Nephron (organoid): ENCODE results near the gene C1QL1.

Source experiments
- H3K27ac Mint-ChIP-seq, 3 experiments: 2 replicates each; pipeline ENCODE4 v1.8.0; 2020; ENCODE audit warnings: mixed read lengths in 3 of 3, mild to moderate bottlenecking in 2 of 3, moderate library complexity in 1 of 3
- H3K27me3 Mint-ChIP-seq: 2 replicates; pipeline ENCODE4 v1.8.0; 2021; ENCODE audit warnings: low read depth, mild to moderate bottlenecking, moderate library complexity, mixed read lengths
- H3K36me3 Mint-ChIP-seq: 2 replicates; pipeline ENCODE4 v1.8.0; 2020; ENCODE audit warnings: low read depth, mixed read lengths
- H3K4me1 Mint-ChIP-seq: 2 replicates; pipeline ENCODE4 v1.8.0; 2020; ENCODE audit warnings: mixed read lengths
- H3K4me3 Mint-ChIP-seq, 3 experiments: 2 replicates each; pipeline ENCODE4 v1.8.0; 2020; ENCODE audit warnings: mild to moderate bottlenecking in 3 of 3, mixed read lengths in 3 of 3, moderate library complexity in 2 of 3
- H3K9me3 Mint-ChIP-seq: 2 replicates; pipeline ENCODE4 v1.8.0; 2020; ENCODE audit warnings: mixed read lengths
- TF ChIP-seq, protein P1 (sequence below), 3 experiments: fragments of 200-600 bp; sonication (generic); IDR thresholded peaks; one replicate each; pipeline ENCODE4 v1.5.0; 2021; ENCODE audit warnings: antibody characterized with exemption in 3 of 3; ENCODE audit not compliant: unreplicated experiment in 3 of 3

Gene C1QL1

GRCh38 chr17:45003877-45004276, 35.8 kb upstream of the C1QL1 start:
- H3K9me3 Mint-ChIP-seq = peaks cover 6% of the 10 kb centered on the region
- H3K4me1 Mint-ChIP-seq = peaks cover 16% of the 10 kb centered on the region
- H3K27me3 Mint-ChIP-seq = peaks cover 18% of the 10 kb centered on the region

GRCh38 chr17:45001310-45001709, 33.2 kb upstream of the C1QL1 start:
- TF ChIP-seq, protein P1, sequence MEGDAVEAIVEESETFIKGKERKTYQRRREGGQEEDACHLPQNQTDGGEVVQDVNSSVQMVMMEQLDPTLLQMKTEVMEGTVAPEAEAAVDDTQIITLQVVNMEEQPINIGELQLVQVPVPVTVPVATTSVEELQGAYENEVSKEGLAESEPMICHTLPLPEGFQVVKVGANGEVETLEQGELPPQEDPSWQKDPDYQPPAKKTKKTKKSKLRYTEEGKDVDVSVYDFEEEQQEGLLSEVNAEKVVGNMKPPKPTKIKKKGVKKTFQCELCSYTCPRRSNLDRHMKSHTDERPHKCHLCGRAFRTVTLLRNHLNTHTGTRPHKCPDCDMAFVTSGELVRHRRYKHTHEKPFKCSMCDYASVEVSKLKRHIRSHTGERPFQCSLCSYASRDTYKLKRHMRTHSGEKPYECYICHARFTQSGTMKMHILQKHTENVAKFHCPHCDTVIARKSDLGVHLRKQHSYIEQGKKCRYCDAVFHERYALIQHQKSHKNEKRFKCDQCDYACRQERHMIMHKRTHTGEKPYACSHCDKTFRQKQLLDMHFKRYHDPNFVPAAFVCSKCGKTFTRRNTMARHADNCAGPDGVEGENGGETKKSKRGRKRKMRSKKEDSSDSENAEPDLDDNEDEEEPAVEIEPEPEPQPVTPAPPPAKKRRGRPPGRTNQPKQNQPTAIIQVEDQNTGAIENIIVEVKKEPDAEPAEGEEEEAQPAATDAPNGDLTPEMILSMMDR (IDR thresholded peaks at IDR 0.05; ENCODE audit: unreplicated experiment in 3 of 3) = no peak
- peaks cover 8% of the 10 kb centered on the region for H3K9me3 Mint-ChIP-seq
- no peaks in the 10 kb centered on the region for H3K36me3 Mint-ChIP-seq
- H3K27me3 Mint-ChIP-seq = peaks cover 11% of the 10 kb centered on the region
- no peak overlapping the region for H3K27ac Mint-ChIP-seq
- H3K4me1 Mint-ChIP-seq = peaks cover 21% of the 10 kb centered on the region
- H3K4me3 Mint-ChIP-seq = no peak overlapping the region

More at GRCh38 chr17:45003877-45004276, 35.8 kb upstream of the C1QL1 start:
- no peak overlapping the region for H3K27ac Mint-ChIP-seq
- H3K36me3 Mint-ChIP-seq = no peaks in the 10 kb centered on the region
- H3K4me3 Mint-ChIP-seq = no peak overlapping the region
- TF ChIP-seq, protein P1 (IDR thresholded peaks at IDR 0.05; ENCODE audit: unreplicated experiment in 3 of 3) = no peak

GRCh38 chr17:44999433-44999832, 31.3 kb upstream of the C1QL1 start:
- H3K27me3 Mint-ChIP-seq = peaks cover 10% of the 10 kb centered on the region
- H3K36me3 Mint-ChIP-seq = no peaks in the 10 kb centered on the region
- TF ChIP-seq, protein P1 (IDR thresholded peaks at IDR 0.05; ENCODE audit: unreplicated experiment in 3 of 3) = no peak
- no peak overlapping the region for H3K4me3 Mint-ChIP-seq
- peaks cover 8% of the 10 kb centered on the region for H3K9me3 Mint-ChIP-seq
- no peak overlapping the region for H3K27ac Mint-ChIP-seq
- H3K4me1 Mint-ChIP-seq = peaks cover 30% of the 10 kb centered on the region

- H3K9me3 Mint-ChIP-seq = peaks cover 8% of the 10 kb centered on the region
- H3K27ac Mint-ChIP-seq = no peak overlapping the region
- H3K4me1 Mint-ChIP-seq = peaks cover 33% of the 10 kb centered on the region
- H3K36me3 Mint-ChIP-seq = no peaks in the 10 kb centered on the region
- no peak overlapping the region for H3K4me3 Mint-ChIP-seq
- TF ChIP-seq, protein P1 (IDR thresholded peaks at IDR 0.05; ENCODE audit: unreplicated experiment in 3 of 3) = no peak
- H3K27me3 Mint-ChIP-seq = peaks cover 12% of the 10 kb centered on the region
These were observed 30.5 kb upstream of the C1QL1 start for GRCh38 chr17:44998646-44999045.

DNA sequence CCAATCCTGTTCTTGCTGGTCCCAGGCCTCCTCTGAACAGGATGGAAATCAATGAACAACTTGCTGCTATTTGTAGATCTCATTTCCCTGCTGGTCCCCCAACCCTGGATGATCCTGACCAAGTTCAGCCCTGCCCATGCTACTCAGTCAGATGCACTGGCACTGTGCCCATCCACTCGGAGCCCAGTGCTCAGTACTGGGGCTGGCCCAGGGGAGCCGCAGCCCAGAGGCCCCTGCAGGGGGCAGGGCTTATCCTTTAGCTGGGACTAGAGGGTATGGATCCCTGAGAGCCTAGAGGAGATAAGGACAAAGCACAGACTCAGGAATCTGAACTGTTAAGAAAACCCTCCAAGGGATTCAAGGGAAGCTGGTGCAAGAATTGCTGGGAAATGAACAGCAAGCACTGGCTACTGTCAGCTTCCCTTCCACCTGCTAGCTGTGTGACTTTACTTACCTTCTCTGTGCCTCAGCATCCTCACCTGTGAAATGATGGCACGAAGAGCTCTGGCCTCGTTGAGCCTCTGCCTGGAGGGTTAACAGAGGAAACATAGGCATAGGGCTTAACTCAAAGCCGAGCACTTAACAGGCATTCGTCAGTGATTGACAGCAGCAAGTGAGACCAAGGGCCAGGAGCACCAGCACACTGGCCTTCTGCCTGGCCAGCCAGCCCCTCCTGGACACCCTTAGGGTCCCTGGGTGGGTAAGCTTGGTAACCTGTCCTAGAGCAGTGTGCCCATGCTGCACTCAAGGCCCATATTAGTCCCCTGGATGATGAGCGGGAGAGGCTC, 29.8 kb upstream of the C1QL1 start:
- Mint-ChIP-seq H3K27ac (peak overlapping the region in 2 of 3 experiments; percentile 33 to 76), H3K36me3 (no peaks in the 10 kb centered on the region), H3K4me3 (peak overlapping the region in 1 of 3 experiments; percentile 21), H3K9me3 (peaks cover 8% of the 10 kb centered on the region), H3K27me3 (peaks cover 12% of the 10 kb centered on the region), H3K4me1 (peaks cover 33% of the 10 kb centered on the region)
- TF ChIP-seq, protein P1 (IDR thresholded peaks at IDR 0.05; ENCODE audit: unreplicated experiment in 3 of 3) = no peak

GRCh38 chr17:44996304-44996703, 28.2 kb upstream of the C1QL1 start:
- H3K4me1 Mint-ChIP-seq = peaks cover 43% of the 10 kb centered on the region
- H3K36me3 Mint-ChIP-seq = no peaks in the 10 kb centered on the region
- H3K9me3 Mint-ChIP-seq = peaks cover 8% of the 10 kb centered on the region
- peaks cover 7% of the 10 kb centered on the region for H3K27me3 Mint-ChIP-seq
- peak overlapping the region in 1 of 3 experiments; percentile 11 for H3K27ac Mint-ChIP-seq
- H3K4me3 Mint-ChIP-seq = no peak overlapping the region
- TF ChIP-seq, protein P1 (IDR thresholded peaks at IDR 0.05; ENCODE audit: unreplicated experiment in 3 of 3) = no peak
